Activated naive CD4-positive, alpha-beta T cell treated with anti-CD3 and anti-CD28 coated beads, Interleukin-2, amount 50 U/mL, for 72 hours (primary cell): ENCODE results near the gene IL18RAP. TPM values are rescaled to one million over a fixed set of nuclear protein-coding genes. Genes with fewer than 3 reads are reported as not detected.

Experiments
- ATAC-seq, 2 donors: fragments of 150-1000 bp; cut with Tn5 transposase; 2 replicates each; pipeline ENCODE4 v1.10.0; 2021; ENCODE audit warnings: mild to moderate bottlenecking in 2 of 2, moderate library complexity in 2 of 2
- DNase-seq, 2 donors: peaks; one replicate each; pipeline ENCODE4 v3.0.0; 2021 to 2022; ENCODE audit warnings: low spot score in 2 of 2
- H3K27ac Mint-ChIP-seq, 2 donors: one replicate each; pipeline ENCODE4 v1.8.0; 2022; ENCODE audit warnings: mild to moderate bottlenecking in 2 of 2, mixed read lengths in 2 of 2
- H3K36me3 Mint-ChIP-seq, 2 donors: one replicate each; pipeline ENCODE4 v1.8.0; 2022; ENCODE audit warnings: mixed read lengths in 2 of 2
- H3K9me3 Mint-ChIP-seq, 2 donors: one replicate each; pipeline ENCODE4 v1.8.0; 2022; ENCODE audit warnings: mixed read lengths in 2 of 2
- total RNA-seq, 2 donors: library from RNA; stranded (reverse); gene quantifications; one replicate each; pipeline ENCODE4 v1.2.3, GENCODE V29; 2022

IL18RAP gene
- total RNA-seq, 2 donors from 2014 or later = 2.6 to 9.3 TPM

DNA sequence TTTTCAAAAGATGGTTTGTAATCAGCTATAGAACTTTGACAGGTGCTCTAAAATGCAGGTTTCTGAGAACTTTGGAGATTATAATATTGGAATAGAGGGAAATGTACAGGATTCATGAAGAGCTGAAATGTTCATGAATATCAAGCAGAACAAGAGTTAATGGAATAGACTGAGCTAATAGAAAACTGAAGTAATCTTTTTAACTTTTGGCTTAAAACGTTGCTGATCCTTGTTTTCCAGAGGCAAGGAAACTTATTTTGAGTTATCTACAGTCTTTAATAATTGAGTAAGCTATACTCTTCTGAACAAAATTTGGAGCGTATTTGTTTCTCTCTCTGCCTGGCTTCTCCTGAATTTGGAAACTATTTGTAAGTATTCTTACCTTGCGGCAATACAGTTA is 10.8 kb upstream of the IL18RAP start:
- Mint-ChIP-seq H3K36me3 (peaks cover 0 to 53% of the 10 kb centered on the region in 2 donors), H3K9me3 (peaks cover 4 to 28% of the 10 kb centered on the region in 2 donors), H3K27ac (no peak overlapping the region)
- ATAC-seq (no peak), DNase-seq (no peak)

GRCh38 chr2:102417946-102418345 is 5.0 kb upstream of the IL18RAP start:
- DNase-seq = no peak

DNA sequence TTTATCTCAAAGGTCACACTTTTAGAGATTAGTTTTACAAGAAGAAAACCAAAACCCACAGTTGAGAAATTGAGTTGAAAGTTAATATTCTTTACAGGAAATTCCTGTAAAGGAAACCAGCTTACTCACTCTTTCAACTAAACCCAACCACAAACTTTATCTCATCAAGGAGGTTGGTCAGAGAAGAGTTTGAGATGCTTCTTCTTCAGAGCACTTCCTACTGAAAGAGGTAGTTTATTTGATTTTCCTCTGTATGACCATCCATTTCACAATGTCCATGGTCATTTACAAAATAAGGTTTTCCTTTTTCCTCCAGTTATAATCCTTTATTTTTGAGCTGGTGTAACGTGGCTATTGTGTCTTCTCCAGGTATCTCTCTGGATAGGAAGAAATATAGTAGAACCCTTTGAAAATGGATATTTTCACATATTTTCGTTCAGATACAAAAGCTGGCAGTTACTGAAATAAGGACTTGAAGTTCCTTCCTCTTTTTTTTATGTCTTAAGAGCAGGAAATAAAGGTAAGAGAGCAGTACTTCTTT is 4.5 kb upstream of the IL18RAP start:
- Mint-ChIP-seq H3K36me3 (peaks cover 10 to 64% of the 10 kb centered on the region in 2 donors), H3K27ac (peak overlapping the region; percentile 64 to 94), H3K9me3 (peaks cover 6 to 19% of the 10 kb centered on the region in 2 donors)
- ATAC-seq (peak; percentile 79 to 80), DNase-seq (no peak)

More at GRCh38 chr2:102417946-102418345, 5.0 kb upstream of the IL18RAP start:
- Mint-ChIP-seq H3K36me3 (peaks cover 10 to 65% of the 10 kb centered on the region in 2 donors), H3K27ac (peak overlapping the region; percentile 72 to 98), H3K9me3 (peaks cover 6 to 19% of the 10 kb centered on the region in 2 donors)
- ATAC-seq = peak; percentile 61 to 84

- Mint-ChIP-seq H3K36me3 (peaks cover 10 to 61% of the 10 kb centered on the region in 2 donors), H3K9me3 (peaks cover 6 to 10% of the 10 kb centered on the region in 2 donors), H3K27ac (no peak overlapping the region)
- ATAC-seq (no peak), DNase-seq (no peak)
Observed at GRCh38 chr2:102420290-102420689, 2.7 kb upstream of the IL18RAP start.

GRCh38 chr2:102421890-102422759 is 835 bp upstream of the IL18RAP start:
- peak in 1 of 2 donors; percentile 5 for ATAC-seq
- Mint-ChIP-seq H3K36me3 (peaks cover 10 to 49% of the 10 kb centered on the region in 2 donors), H3K9me3 (peaks cover 5 to 6% of the 10 kb centered on the region in 2 donors), H3K27ac (peak overlapping the region; percentile 32 to 80)
- no peak for DNase-seq

DNA sequence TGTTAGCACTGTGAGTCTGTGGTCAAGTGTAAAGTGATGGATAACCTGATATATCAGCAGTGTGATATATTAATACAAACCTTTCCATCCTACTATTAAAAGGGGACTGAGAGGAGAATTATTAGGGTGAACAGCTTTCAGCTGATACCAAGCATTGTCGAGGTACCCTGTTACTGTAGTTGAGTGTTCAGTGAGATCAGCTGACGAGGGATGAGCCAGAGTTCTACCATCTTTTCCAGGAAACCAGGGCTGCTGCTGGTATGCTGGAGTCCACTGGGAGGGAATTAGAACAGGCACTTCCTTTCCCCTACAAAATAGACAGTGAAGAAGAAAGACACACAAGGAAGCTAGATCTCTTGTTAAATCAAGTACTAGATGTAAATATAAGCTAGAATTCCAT is 408 bp downstream of the IL18RAP start:
- H3K36me3 Mint-ChIP-seq = peaks cover 10 to 49% of the 10 kb centered on the region in 2 donors
- ATAC-seq (no peak), DNase-seq (no peak)
- H3K9me3 Mint-ChIP-seq = peaks cover 0 to 5% of the 10 kb centered on the region in 2 donors
- peak overlapping the region in 1 of 2 donors; percentile 80 for H3K27ac Mint-ChIP-seq

GRCh38 chr2:102424754-102425153 is 1.8 kb downstream of the IL18RAP start:
- Mint-ChIP-seq H3K9me3 (peaks cover 0 to 5% of the 10 kb centered on the region in 2 donors), H3K27ac (peak overlapping the region in 1 of 2 donors; percentile 10), H3K36me3 (peaks cover 5 to 57% of the 10 kb centered on the region in 2 donors)
- DNase-seq (no peak), ATAC-seq (peak; percentile 66 to 84)

GRCh38 chr2:102425441-102426132 is 2.6 kb downstream of the IL18RAP start:
- H3K9me3 Mint-ChIP-seq = peaks cover 0 to 5% of the 10 kb centered on the region in 2 donors
- DNase-seq (no peak), ATAC-seq (peak in 1 of 2 donors; percentile 24)
- H3K27ac Mint-ChIP-seq = peak overlapping the region in 1 of 2 donors; percentile 10
- H3K36me3 Mint-ChIP-seq = peaks cover 4 to 63% of the 10 kb centered on the region in 2 donors

DNA sequence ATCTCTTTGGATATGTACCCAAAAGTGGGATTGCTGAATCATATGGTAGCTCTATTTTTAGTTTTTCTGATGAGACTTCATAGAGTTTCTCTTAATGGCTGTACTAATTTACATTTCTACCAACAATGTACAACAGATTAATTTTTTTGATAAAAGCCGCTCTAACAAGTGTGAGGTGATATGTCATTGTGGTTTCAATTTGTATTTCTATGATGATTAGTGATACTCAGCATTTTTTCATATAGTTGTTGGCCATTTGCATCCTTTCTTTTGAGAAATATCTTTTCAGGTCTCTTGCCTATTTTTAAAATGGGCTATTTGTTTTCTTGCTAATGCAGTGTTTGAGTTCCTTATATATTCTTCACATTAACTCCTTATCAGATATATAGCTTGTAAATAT is 4.3 kb downstream of the IL18RAP start:
- Mint-ChIP-seq H3K36me3 (peaks cover 0 to 54% of the 10 kb centered on the region in 2 donors), H3K9me3 (peaks cover 0 to 5% of the 10 kb centered on the region in 2 donors), H3K27ac (no peak overlapping the region)
- no peak for ATAC-seq
- no peak for DNase-seq

- Mint-ChIP-seq H3K27ac (no peak overlapping the region), H3K36me3 (peaks cover 0 to 47% of the 10 kb centered on the region in 2 donors), H3K9me3 (peaks cover 0 to 5% of the 10 kb centered on the region in 2 donors)
- ATAC-seq (no peak), DNase-seq (no peak)
Observed at GRCh38 chr2:102428573-102428972, 5.6 kb downstream of the IL18RAP start.

DNA sequence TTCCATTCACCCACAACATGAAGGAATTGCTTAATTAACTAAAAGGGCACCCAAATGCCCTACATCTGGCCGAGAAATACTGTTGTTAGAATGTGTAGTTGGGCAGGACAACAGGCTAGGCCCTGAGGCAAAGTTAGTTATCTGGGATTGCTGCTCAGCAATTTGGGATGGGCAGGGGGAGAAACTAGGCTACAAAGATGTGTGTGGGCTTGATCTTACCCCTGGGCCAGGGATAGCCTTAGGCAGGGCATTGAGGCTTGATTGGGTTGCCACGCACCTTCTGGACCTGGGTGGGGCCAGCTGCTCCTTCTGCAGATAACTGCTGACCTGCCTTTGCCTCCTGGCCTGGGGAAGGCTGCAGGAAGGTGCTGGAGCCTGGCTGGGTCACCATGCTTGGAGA is 9.4 kb downstream of the IL18RAP start:
- peaks cover 0 to 46% of the 10 kb centered on the region in 2 donors for H3K36me3 Mint-ChIP-seq
- DNase-seq = no peak
- no peak overlapping the region for H3K27ac Mint-ChIP-seq
- no peak for ATAC-seq
- H3K9me3 Mint-ChIP-seq = peaks cover 0 to 5% of the 10 kb centered on the region in 2 donors

DNA sequence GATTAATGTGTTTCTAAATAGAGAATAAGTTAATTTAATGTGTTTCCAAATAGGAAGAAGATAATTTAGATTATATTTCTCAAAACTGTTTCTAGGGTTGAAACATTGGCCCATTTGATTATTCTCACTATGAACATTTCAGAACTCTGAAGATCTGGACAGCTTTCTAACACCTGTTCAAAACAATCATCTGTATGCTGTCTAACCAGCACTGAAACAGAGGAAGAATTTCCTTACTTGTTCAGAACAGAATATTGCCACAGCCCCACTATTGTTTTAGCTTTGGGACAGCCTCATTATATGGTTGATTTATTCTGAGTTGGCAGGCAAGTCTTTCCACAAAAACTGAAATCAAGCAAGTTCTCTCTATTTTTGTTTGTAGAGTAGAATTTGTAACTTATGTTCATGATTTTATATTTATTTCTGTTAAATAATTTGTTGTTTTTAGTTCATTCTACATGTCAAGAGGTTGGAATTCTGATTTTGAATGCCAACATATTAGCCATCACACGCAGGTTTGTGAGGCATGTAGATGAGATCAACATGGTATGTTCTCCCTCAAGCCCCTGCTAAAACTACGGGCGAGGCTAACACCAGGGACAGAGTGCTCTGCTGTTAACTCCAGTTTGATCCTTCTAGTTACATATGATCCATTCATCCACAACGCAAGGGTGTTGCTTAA is 11.2 kb downstream of the IL18RAP start:
- ATAC-seq (no peak), DNase-seq (no peak)
- Mint-ChIP-seq H3K27ac (no peak overlapping the region), H3K36me3 (peaks cover 0 to 32% of the 10 kb centered on the region in 2 donors), H3K9me3 (no peaks in the 10 kb centered on the region)

DNA sequence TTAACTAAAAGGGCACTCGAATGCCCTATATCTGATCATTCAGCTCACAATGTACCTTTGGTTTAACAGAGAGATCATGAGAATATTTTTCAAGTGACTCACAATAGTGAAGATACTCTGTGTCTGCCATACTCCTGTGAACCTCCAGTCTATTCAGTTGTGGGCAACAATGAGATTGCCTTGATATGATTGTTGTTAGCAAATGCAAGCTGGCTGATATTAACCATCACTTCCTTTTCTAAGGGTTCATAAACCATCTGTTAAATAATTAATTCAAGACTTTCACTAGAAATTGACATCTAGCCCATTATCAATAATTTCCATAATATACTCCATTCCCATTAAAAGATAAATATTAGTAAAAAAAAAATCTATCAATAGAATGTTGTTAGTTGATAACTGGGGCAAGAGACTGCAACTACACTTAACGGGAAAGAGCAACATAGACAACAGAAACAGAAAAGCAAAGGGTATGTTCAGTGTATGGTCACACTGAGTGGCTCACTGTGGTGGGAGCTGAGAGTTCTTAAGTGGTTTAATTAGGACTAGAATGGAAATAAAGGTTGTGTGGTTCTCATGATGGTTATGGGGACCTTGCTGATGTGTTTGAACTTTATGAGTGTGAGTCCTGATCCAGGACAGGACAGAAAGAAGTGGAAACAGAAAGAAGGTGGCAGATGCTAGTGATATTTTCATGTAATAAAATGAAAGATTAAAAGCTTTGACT is 11.9 kb downstream of the IL18RAP start:
- ATAC-seq (peak; percentile 29 to 40), DNase-seq (no peak)
- Mint-ChIP-seq H3K9me3 (no peaks in the 10 kb centered on the region), H3K27ac (no peak overlapping the region), H3K36me3 (peaks cover 0 to 25% of the 10 kb centered on the region in 2 donors)

GRCh38 chr2:102435741-102436140 is 12.8 kb downstream of the IL18RAP start:
- no peak for ATAC-seq
- peak overlapping the region in 1 of 2 donors; percentile 53 for H3K27ac Mint-ChIP-seq
- no peaks in the 10 kb centered on the region for H3K9me3 Mint-ChIP-seq
- no peak for DNase-seq
- H3K36me3 Mint-ChIP-seq = peaks cover 0 to 17% of the 10 kb centered on the region in 2 donors

DNA sequence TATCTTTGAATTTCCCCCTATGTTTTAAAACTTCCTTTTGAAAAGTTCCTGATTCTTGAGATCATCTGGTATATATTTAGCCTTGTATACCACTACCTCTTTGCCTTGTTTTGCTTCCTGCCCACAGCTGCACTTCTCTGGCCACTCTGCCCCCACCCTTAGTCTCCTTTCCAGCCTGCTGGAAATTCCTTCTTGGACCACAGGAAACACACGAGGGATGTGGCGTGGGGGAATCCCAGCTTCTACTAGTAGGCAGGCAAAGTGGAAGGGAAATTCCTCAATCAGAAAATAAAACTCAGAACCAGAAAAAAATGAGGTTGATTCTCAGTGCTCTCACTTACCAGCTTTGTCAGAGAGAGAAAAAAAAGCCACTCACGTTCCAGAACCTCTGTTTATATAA is 13.4 kb downstream of the IL18RAP start:
- DNase-seq (no peak), ATAC-seq (peak; percentile 14 to 44)
- Mint-ChIP-seq H3K27ac (peak overlapping the region in 1 of 2 donors; percentile 53), H3K36me3 (peaks cover 0 to 15% of the 10 kb centered on the region in 2 donors), H3K9me3 (no peaks in the 10 kb centered on the region)

DNA sequence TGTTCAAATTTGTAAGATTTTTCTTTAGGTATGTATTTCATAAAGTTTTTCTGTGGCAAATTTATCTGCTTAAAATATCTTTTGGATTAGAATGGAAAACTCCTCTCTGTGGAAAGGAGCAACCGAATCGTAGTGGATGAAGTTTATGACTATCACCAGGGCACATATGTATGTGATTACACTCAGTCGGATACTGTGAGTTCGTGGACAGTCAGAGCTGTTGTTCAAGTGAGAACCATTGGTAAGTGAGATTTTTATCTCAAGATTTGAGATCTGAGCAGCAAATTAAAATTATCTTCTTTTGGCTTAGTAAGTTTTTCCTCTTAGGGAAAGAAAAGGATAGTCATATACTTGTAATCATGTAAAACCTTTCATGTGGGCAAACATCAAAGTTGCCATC is 14.2 kb downstream of the IL18RAP start:
- DNase-seq (no peak), ATAC-seq (peak; percentile 61 to 83)
- no peaks in the 10 kb centered on the region for H3K9me3 Mint-ChIP-seq
- H3K27ac Mint-ChIP-seq = peak overlapping the region; percentile 70 to 95
- peaks cover 0 to 11% of the 10 kb centered on the region in 2 donors for H3K36me3 Mint-ChIP-seq
